ENCODE measurements around the gene IGSF23.

IGSF23 gene

DNA sequence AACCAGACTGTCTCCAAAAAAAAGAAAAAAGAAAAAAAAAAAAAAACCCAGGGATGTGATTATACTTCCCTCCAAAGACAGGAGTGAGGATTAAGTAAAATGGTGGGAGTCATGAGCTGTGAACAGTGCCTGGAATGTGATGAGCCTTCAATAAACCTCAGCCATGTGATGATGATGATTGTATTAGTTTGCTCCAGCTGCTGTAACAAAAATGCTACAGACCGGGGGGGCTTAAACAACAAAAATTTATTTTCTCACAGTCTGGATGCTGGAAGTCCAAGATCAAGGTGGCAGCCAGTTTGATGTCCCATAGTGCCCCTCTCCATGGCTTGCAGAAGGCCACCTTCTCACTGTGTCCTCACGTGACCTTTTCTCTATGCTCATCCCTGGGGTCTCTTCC, 21.4 kb downstream of the IGSF23 start:
- TF ChIP-seq GLIS3 (CRISPR knock-in tag; IDR thresholded peaks at IDR 0.05) = no peak
- TF ChIP-seq, protein P1, sequence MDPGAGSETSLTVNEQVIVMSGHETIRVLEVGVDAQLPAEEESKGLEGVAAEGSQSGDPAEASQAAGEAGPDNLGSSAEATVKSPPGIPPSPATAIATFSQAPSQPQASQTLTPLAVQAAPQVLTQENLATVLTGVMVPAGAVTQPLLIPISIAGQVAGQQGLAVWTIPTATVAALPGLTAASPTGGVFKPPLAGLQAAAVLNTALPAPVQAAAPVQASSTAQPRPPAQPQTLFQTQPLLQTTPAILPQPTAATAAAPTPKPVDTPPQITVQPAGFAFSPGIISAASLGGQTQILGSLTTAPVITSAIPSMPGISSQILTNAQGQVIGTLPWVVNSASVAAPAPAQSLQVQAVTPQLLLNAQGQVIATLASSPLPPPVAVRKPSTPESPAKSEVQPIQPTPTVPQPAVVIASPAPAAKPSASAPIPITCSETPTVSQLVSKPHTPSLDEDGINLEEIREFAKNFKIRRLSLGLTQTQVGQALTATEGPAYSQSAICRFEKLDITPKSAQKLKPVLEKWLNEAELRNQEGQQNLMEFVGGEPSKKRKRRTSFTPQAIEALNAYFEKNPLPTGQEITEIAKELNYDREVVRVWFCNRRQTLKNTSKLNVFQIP (CRISPR knock-in tag; IDR thresholded peaks at IDR 0.05; ENCODE audit: borderline replicate concordance, low read depth) = no peak
- TF ChIP-seq ISL1 (CRISPR knock-in tag; IDR thresholded peaks at IDR 0.05) = no peak
- no peak for TF ChIP-seq OSR1 (CRISPR knock-in tag; IDR thresholded peaks at IDR 0.05)
- TF ChIP-seq TOX (CRISPR knock-in tag; IDR thresholded peaks at IDR 0.05; ENCODE audit: borderline replicate concordance) = no peak
- no peak for TF ChIP-seq ZNF70 (CRISPR knock-in tag; IDR thresholded peaks at IDR 0.05)
- TF ChIP-seq ZNF565 (CRISPR knock-in tag; conservative IDR thresholded peaks at IDR 0.05; ENCODE audit: low read depth) = no peak
- TF ChIP-seq, protein P2, sequence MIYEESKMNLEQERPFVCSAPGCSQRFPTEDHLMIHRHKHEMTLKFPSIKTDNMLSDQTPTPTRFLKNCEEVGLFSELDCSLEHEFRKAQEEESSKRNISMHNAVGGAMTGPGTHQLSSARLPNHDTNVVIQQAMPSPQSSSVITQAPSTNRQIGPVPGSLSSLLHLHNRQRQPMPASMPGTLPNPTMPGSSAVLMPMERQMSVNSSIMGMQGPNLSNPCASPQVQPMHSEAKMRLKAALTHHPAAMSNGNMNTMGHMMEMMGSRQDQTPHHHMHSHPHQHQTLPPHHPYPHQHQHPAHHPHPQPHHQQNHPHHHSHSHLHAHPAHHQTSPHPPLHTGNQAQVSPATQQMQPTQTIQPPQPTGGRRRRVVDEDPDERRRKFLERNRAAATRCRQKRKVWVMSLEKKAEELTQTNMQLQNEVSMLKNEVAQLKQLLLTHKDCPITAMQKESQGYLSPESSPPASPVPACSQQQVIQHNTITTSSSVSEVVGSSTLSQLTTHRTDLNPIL (CRISPR knock-in tag; IDR thresholded peaks at IDR 0.05; ENCODE audit: low read depth) = no peak
- no peak for TF ChIP-seq BACH2 (CRISPR knock-in tag; IDR thresholded peaks at IDR 0.05; ENCODE audit: borderline replicate concordance)
- TF ChIP-seq, protein P3, sequence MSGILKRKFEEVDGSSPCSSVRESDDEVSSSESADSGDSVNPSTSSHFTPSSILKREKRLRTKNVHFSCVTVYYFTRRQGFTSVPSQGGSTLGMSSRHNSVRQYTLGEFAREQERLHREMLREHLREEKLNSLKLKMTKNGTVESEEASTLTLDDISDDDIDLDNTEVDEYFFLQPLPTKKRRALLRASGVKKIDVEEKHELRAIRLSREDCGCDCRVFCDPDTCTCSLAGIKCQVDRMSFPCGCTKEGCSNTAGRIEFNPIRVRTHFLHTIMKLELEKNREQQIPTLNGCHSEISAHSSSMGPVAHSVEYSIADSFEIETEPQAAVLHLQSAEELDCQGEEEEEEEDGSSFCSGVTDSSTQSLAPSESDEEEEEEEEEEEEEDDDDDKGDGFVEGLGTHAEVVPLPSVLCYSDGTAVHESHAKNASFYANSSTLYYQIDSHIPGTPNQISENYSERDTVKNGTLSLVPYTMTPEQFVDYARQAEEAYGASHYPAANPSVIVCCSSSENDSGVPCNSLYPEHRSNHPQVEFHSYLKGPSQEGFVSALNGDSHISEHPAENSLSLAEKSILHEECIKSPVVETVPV (CRISPR knock-in tag; IDR thresholded peaks at IDR 0.05) = no peak
- TF ChIP-seq PPARA (CRISPR knock-in tag; IDR thresholded peaks at IDR 0.05; ENCODE audit: borderline replicate concordance) = no peak
- no peak for TF ChIP-seq SNAI2 (CRISPR knock-in tag; IDR thresholded peaks at IDR 0.05)
- no peak for TF ChIP-seq ARNTL (CRISPR knock-in tag; IDR thresholded peaks at IDR 0.05; ENCODE audit: borderline replicate concordance, low read depth)
- no peak for TF ChIP-seq CSDC2 (CRISPR knock-in tag; IDR thresholded peaks at IDR 0.05)
- TF ChIP-seq, protein P4, sequence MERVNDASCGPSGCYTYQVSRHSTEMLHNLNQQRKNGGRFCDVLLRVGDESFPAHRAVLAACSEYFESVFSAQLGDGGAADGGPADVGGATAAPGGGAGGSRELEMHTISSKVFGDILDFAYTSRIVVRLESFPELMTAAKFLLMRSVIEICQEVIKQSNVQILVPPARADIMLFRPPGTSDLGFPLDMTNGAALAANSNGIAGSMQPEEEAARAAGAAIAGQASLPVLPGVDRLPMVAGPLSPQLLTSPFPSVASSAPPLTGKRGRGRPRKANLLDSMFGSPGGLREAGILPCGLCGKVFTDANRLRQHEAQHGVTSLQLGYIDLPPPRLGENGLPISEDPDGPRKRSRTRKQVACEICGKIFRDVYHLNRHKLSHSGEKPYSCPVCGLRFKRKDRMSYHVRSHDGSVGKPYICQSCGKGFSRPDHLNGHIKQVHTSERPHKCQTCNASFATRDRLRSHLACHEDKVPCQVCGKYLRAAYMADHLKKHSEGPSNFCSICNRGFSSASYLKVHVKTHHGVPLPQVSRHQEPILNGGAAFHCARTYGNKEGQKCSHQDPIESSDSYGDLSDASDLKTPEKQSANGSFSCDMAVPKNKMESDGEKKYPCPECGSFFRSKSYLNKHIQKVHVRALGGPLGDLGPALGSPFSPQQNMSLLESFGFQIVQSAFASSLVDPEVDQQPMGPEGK (CRISPR knock-in tag; IDR thresholded peaks at IDR 0.05; ENCODE audit: borderline replicate concordance) = no peak
- no peak for TF ChIP-seq ZNF8 (CRISPR knock-in tag; IDR thresholded peaks at IDR 0.05)
- no peak for TF ChIP-seq RARB (CRISPR knock-in tag; IDR thresholded peaks at IDR 0.05)
- no peak for TF ChIP-seq ZFP3 (CRISPR knock-in tag; IDR thresholded peaks at IDR 0.05)
- TF ChIP-seq ZFP30 (CRISPR knock-in tag; IDR thresholded peaks at IDR 0.05) = no peak
- no peak for TF ChIP-seq ZC3H10 (CRISPR knock-in tag; IDR thresholded peaks at IDR 0.05)
- ATAC-seq = no peak

DNA sequence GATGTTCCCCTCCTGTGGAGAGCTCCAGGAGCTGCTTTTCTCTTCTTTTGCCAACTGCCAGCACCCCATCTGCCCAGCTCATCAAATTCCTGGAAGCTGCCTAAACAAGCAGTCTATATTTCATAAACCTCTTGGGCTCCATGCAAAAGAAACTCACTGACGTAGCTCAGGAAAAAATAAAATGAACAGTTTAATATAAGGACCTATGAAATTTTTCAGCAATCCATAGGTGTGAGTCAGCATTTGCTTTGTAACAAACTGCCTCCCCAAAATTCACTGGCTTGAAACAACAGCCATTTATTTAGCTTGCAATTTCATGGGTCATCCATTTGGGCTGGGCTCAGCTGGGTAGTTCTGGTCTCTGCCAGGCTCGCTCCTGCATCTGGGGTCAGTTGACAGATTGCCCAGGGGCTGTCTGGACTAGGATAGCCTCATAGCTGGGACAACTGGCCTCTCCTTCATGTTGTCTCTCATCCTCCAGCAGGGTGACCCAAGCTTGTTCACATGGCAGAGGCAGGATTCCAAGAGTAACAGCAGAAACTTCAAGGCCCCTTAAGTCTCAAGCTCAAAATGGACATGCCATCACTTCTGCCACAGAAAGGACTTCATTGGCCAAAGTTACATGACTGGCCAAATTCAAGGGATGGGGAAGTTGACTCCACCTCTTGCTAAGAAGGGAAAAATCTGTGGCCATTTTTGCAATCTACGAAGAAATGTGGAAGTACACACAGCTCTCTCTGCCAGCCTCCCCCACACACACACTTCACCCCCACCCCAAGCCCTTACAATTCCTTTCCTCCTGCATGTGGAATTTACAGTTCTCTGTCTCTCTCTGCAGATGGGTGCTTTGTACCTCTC, 22.4 kb downstream of the IGSF23 start:
- peak; percentile 27; the same call in 2 of the 3 replicates for ATAC-seq
- TF ChIP-seq, protein P2 (CRISPR knock-in tag; IDR thresholded peaks at IDR 0.05; ENCODE audit: low read depth) = no peak
- TF ChIP-seq TOX (CRISPR knock-in tag; IDR thresholded peaks at IDR 0.05; ENCODE audit: borderline replicate concordance) = no peak
- TF ChIP-seq ZNF70 (CRISPR knock-in tag; IDR thresholded peaks at IDR 0.05) = no peak
- no peak for TF ChIP-seq TCF4 (CRISPR knock-in tag; IDR thresholded peaks at IDR 0.05; ENCODE audit: borderline replicate concordance)
- no peak for TF ChIP-seq ZFP30 (CRISPR knock-in tag; IDR thresholded peaks at IDR 0.05)
- no peak for TF ChIP-seq ESRRG (CRISPR knock-in tag; IDR thresholded peaks at IDR 0.05)
- no peak for TF ChIP-seq ZNF565 (CRISPR knock-in tag; conservative IDR thresholded peaks at IDR 0.05; ENCODE audit: low read depth)
- no peak for TF ChIP-seq ZNF8 (CRISPR knock-in tag; IDR thresholded peaks at IDR 0.05)
- no peak for TF ChIP-seq SNAI2 (CRISPR knock-in tag; IDR thresholded peaks at IDR 0.05)

Measured in SK-N-SH treated with all-trans-retinoic acid at 6 μM for 48 hours (cell line).